GM18873 (cell line): ENCODE data around the gene LRRC75B.
"Not testable (repeated sequence)": the region's sequence is repeated elsewhere in the genome, so short reads cannot be mapped to it uniquely, and the experiment has no call there.

Experiments
- ATAC-seq: cut with Tn5 transposase; IDR thresholded peaks from one replicate; pipeline ENCODE4 v1.9.1; 2021; ENCODE audit warnings: mild to moderate bottlenecking, moderate library complexity, moderate number of reproducible peaks; ENCODE audit not compliant: unreplicated experiment, low FRiP score

Gene LRRC75B

GRCh38 chr22:24592851-24593558 is at the start of gene LRRC75B:
LRRC75B (minus strand) TSS chr22:24593073; CDS start chr22:24593039, 34 bp downstream.
- ATAC-seq = no peak

- not testable (repeated sequence) for ATAC-seq
These were observed 49.4 kb upstream of the LRRC75B start for GRCh38 chr22:24642307-24642706.

GRCh38 chr22:24636513-24636912 is 43.6 kb upstream of the LRRC75B start:
- ATAC-seq = not testable (repeated sequence)

- ATAC-seq = not testable (repeated sequence)
These were observed 42.0 kb upstream of the LRRC75B start for GRCh38 chr22:24634776-24635389.

- not testable (repeated sequence) for ATAC-seq
These were observed 40.6 kb upstream of the LRRC75B start for GRCh38 chr22:24633231-24634023.

- ATAC-seq = not testable (repeated sequence)
These were observed 39.8 kb upstream of the LRRC75B start for GRCh38 chr22:24632642-24633041.

- ATAC-seq = not testable (repeated sequence)
These were observed 38.7 kb upstream of the LRRC75B start for GRCh38 chr22:24631430-24632122.

- ATAC-seq = not testable (repeated sequence)
These were observed 38.0 kb upstream of the LRRC75B start for GRCh38 chr22:24630812-24631427.

- ATAC-seq = not testable (repeated sequence)
These were observed 36.2 kb upstream of the LRRC75B start for GRCh38 chr22:24629069-24629468.

- ATAC-seq = not testable (repeated sequence)
These were observed 35.0 kb upstream of the LRRC75B start for GRCh38 chr22:24627911-24628310.

GRCh38 chr22:24622596-24622995 is 29.7 kb upstream of the LRRC75B start:
- not testable (repeated sequence) for ATAC-seq

- ATAC-seq = not testable (repeated sequence)
These were observed 28.4 kb upstream of the LRRC75B start for GRCh38 chr22:24621244-24621643.

GRCh38 chr22:24614794-24615193 is 21.9 kb upstream of the LRRC75B start:
- ATAC-seq = not testable (repeated sequence)

- ATAC-seq = not testable (repeated sequence)
These were observed 17.0 kb upstream of the LRRC75B start for GRCh38 chr22:24609888-24610287.

GRCh38 chr22:24608327-24608726 is 15.5 kb upstream of the LRRC75B start:
- not testable (repeated sequence) for ATAC-seq

- peak; percentile 69 for ATAC-seq
These were observed 14.6 kb upstream of the LRRC75B start for GRCh38 chr22:24607429-24607983.

GRCh38 chr22:24606340-24606739 is 13.5 kb upstream of the LRRC75B start:
- not testable (repeated sequence) for ATAC-seq

- ATAC-seq = not testable (repeated sequence)
These were observed 11.1 kb upstream of the LRRC75B start for GRCh38 chr22:24603770-24604629.
